Raji (cell line): ENCODE measurements around the gene MAJIN.

Source experiments
- POLR2A ChIP-seq: IDR thresholded peaks from 2 replicates; pipeline ENCODE4 v1.6.1; 2011; ENCODE audit warnings: low read depth, low read length, control low read depth; ENCODE audit not compliant: insufficient read depth

Gene MAJIN, protein sequence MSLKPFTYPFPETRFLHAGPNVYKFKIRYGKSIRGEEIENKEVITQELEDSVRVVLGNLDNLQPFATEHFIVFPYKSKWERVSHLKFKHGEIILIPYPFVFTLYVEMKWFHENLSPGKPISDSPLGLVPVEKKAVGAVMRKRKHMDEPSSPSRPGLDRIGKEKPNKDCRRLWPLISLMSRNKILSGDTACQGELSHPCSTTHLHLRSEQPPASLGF

DNA sequence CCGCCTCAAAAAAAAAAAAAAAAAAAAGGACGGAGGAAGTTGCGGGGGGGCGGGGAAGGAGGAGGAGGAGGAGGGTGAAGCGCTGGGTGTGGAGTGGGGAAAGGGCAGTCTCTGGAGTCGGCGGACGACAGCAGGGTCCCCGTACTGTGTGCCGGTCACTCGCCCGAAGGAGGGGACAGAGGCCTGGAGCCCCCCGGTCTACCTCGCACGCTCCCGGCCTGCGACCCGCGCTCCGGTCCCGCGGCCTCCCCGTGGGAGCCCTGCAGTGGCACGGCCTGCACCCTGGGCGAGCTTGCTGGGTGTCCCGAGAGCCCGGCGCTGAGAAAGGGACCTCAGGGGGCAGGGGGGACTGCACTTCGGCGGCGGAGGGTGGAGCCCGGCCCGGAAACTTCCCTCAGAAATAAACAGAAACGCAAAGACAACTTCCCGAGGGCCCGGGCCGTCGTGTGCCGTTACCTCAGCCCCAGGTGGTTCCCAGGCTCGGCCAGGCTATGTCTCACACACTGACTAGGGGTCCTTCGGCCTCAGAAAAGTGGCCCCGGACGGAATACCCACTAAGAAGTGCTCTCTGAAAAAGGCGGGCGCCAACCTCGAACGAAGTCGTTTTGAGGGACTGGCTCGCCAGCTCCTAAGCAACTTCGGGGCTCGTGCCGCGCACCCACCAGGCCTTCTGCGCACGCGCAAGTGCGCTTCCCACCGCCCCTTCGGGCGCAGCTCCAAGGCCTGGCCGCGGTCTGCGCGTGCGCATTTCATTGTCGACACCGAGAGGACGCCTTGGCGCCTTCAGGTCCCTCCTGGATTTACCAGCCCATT, at the start of gene MAJIN:
Gene MAJIN, minus strand, starts transcription at position 688 of the 813 bp plus-strand sequence. CDS start 12,703 bp downstream, outside the sequence.
- no peak for TF ChIP-seq POLR2A

- TF ChIP-seq POLR2A = no peak
Observed at GRCh38 chr11:65021509-65021908, 49.6 kb upstream of the MAJIN start.

DNA sequence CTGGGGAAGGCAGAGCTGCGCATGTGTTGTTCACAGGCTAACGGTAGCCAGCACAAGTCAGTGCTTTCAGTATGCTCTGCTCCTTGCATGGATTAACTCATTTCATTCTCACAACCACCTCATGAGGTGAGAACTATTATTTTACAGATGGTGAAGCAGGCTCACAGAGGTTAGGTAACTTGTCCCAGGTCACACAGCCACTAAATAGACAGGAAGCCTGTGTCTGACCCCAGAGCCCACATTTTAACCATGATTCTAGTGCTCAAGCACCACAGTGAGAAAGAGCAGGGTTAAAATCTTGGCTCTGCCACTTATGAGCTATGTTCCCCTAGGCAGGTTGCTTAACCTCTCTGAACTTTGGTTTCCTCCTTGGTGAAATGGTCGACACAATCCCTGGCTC, 49.1 kb upstream of the MAJIN start:
- no peak for TF ChIP-seq POLR2A

GRCh38 chr11:65019824-65020223, 47.9 kb upstream of the MAJIN start:
- TF ChIP-seq POLR2A = no peak

GRCh38 chr11:65017937-65018336, 46.0 kb upstream of the MAJIN start:
- no peak for TF ChIP-seq POLR2A

DNA sequence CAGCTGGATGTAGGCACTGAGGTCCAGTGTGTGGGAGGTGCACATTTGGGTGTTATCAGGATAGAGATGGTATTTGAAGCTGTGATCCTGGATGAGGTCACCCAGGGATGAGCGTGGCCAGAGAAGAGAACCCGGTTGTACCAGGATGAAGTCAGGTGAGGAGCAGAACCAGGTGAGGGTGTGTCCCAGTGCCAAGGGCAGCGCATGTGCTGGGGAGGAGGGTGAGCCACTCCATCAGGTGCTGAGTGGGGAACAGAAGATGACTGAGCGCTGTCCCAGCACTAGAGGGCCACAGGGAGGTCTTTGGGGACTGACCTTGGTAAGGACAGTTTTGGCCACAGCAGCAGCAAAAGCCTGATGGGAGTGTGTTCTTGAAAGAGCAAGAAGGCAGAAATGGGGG, 44.8 kb upstream of the MAJIN start:
- TF ChIP-seq POLR2A = no peak

DNA sequence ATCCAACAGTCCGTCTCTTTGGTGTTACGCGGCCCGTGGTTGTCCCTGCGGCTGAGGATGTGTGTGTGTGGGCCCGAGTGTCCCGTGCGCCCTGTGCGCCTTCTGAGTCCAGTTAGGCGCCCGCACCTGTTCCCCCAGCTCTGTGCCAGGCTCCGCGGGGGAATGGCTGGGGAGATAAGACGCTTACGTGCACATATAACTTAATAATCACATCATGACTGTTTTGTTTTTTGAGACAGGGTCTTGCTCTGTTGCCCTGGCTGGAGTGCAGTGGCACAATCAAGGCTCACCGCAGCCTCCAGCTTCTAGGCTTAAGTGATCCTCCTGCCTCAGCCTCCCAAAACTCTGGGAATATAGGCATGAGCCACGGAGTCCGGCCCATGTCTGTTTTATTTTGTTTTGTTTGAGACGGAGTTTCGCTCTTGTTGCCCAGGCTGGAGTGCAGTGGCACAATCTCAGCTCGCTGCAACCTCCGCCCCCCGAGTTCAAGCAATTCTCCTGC, 42.9 kb upstream of the MAJIN start:
- no peak for TF ChIP-seq POLR2A

DNA sequence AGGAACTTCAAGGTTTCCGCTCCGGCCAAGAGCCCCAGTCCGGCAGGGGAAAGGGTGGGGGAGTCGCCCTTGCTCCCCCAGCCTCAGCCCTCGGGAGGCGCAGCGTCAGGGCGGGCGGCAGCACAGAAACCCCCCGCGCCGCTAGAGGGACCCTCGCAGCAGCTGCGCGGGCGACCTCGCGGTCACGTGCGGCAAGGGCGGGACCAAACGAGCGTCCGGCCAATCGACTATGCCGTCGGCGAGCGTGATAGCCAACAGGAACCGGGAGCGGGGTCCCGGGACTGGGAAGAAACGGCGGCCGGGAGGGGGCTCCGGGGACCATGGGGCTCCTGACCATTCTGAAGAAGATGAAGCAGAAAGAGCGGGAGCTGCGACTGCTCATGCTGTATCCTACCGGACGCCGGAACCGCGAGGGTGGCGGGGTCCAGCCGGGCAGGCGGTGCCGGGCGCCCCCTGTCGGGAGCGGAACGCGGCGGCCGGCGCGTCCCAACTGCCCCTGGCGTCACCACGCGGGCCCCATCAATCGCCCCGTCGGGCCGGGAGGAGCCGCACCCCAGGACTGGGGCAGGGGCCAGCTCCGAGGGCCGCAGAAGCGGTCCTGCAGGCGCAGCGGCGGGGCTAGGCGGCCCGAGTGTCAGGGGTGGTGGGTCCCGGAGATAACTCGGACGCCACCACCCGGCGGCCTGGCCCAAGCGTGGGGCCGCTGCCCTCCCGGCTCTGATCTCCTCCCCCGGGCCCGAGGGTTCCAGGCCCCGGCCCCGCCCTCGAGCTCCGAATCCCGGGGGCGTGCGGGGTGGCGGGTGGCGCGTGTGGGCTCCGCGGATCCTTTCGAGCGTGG, 42.2 kb upstream of the MAJIN start, which contains the start of gene ARL2:
Gene ARL2, plus strand, starts transcription at position 273 of the 838 bp plus-strand sequence. Its CDS starts 48 bp downstream, at position 321.
- TF ChIP-seq POLR2A = peak; percentile 45

DNA sequence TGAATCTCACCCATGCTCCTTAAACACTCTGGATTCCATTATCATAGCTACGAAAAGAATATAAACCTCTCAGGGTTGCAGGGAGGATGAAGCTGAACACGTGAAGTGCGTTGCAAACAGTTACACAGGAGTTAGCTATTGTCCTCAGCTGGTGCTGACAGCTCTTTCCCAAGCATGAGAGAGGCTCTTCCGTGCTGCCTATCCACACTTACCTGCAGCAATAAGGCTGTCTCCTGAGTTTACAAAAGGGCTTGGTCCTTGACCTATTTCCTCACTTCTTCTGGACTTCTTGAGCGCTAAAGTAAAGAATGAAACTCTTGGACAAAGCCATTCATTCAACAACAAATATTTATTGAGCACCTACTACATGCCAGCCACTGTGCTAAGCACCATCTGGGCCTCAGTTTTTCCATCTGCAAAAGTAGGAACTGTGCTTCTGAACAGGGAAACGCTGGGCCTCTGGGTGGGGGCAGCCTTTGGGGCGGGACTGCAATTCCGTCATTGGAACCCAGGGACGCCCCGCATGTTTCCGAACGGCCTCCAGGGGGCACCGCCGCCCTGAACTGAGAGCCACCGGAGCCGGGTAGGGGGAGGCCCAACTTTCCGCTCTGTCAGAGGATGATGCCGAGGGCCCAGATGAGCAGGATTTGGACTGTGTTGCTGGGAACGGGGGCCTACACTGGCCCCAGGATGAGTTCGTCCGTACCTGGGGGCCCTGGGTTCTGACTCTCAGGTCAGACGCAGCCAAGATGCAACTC, 41.4 kb upstream of the MAJIN start:
- TF ChIP-seq POLR2A = no peak

DNA sequence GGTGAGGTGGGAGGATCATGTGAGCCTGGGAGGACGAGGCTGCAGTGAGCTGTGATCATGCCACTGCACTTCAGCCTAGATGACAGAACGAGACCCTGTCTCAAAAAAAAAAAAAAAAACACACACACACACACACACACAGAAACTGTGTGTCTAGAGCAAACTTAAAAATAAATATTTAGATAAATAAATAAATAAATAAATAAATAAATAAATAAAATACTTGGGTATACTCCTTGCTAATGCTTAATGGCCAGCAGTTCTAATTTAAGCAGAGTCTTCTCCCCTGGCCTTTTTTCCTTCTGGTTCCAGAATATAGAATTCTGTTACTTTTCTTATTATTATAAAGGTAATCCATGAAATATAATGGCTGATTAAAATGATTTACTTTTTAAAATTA, 37.0 kb upstream of the MAJIN start:
- TF ChIP-seq POLR2A = no peak

- no peak for TF ChIP-seq POLR2A
Observed at GRCh38 chr11:65008016-65008415, 36.1 kb upstream of the MAJIN start.

GRCh38 chr11:65003282-65003681, 31.4 kb upstream of the MAJIN start:
- TF ChIP-seq POLR2A = no peak

- no peak for TF ChIP-seq POLR2A
Observed at GRCh38 chr11:65002706-65003105, 30.8 kb upstream of the MAJIN start.

DNA sequence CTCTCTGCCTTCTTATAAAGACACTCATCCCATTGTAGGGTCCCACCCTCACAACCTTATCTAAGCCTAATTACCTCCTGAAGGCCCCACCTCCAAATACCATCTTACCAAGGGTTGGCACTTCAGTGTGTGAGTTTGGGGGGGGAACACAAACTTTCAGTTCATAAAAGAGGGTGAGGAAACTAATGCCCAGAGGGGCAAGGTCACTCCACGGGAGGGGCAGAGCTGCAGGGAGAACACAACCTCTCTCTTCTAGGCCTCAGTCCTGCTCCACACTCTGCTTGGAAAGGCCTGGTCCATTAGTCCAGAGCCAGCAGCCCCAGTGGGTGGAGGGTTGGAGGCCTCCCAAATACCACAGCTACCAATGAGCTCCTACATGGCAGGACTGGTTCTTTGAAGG, 27.6 kb upstream of the MAJIN start:
- TF ChIP-seq POLR2A = no peak

GRCh38 chr11:64998690-64999431, 27.0 kb upstream of the MAJIN start:
- no peak for TF ChIP-seq POLR2A

DNA sequence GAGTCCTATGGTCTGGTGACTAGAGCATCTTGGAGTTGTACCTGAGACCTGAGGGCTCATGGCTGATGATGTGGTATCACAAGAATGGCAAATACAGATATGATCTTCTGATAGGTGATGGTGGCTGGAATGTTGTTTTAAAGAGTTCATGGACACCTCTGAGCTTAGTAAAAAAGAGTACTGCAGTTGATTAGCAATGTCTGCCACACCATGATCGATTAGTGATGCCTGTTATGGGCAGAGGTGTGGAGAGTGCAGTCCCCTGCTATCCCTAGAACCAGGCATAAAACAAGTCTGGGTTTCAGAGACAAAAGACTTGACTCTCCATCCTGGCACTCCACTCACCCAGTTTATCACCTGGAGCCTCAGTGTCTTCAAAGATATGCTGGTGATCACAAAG, 26.2 kb upstream of the MAJIN start:
- TF ChIP-seq POLR2A = no peak
